WERI-Rb-1 (cell line): ENCODE results near the gene IP6K1.

Experiments used
- DNase-seq: peaks from one replicate; pipeline ENCODE4 v3.0.0-alpha.2; 2020
- H3K27ac ChIP-seq: fragments of 250-450 bp; sonication (Bioruptor Pico); 2 replicates; pipeline ENCODE4 v1.5.1; 2020; ENCODE audit warnings: mild to moderate bottlenecking, moderate library complexity
- H3K27me3 ChIP-seq: fragments of 250-450 bp; sonication (Bioruptor Pico); 2 replicates; pipeline ENCODE4 v1.5.1; 2021; ENCODE audit warnings: mild to moderate bottlenecking, low read depth, moderate library complexity; ENCODE audit not compliant: insufficient read depth, severe bottlenecking
- H3K36me3 ChIP-seq: fragments of 250-450 bp; sonication (Bioruptor Pico); 2 replicates; pipeline ENCODE4 v1.5.1; 2020; ENCODE audit warnings: mild to moderate bottlenecking, moderate library complexity
- H3K4me3 ChIP-seq: 2 replicates; pipeline ENCODE4 v1.5.1; 2011; ENCODE audit warnings: low read depth, mild to moderate bottlenecking, control low read depth, low read length
- H3K9me3 ChIP-seq: fragments of 250-450 bp; sonication (Bioruptor Pico); 2 replicates; pipeline ENCODE4 v1.5.1; 2021; ENCODE audit warnings: mild to moderate bottlenecking, moderate library complexity; ENCODE audit not compliant: severe bottlenecking
- TF ChIP-seq, protein P1 (sequence below): IDR thresholded peaks from 2 replicates; pipeline ENCODE4 v1.5.1; 2011; ENCODE audit warnings: low read depth, mild to moderate bottlenecking, control low read depth, inconsistent platforms, low read length

The IP6K1 gene

GRCh38 chr3:49732597-49732996 is 53.7 kb downstream of the IP6K1 start:
- H3K9me3 ChIP-seq = no peaks in the 10 kb centered on the region
- DNase-seq = no peak
- H3K4me3 ChIP-seq = no peak overlapping the region
- H3K27ac ChIP-seq = no peak overlapping the region
- TF ChIP-seq, protein P1, sequence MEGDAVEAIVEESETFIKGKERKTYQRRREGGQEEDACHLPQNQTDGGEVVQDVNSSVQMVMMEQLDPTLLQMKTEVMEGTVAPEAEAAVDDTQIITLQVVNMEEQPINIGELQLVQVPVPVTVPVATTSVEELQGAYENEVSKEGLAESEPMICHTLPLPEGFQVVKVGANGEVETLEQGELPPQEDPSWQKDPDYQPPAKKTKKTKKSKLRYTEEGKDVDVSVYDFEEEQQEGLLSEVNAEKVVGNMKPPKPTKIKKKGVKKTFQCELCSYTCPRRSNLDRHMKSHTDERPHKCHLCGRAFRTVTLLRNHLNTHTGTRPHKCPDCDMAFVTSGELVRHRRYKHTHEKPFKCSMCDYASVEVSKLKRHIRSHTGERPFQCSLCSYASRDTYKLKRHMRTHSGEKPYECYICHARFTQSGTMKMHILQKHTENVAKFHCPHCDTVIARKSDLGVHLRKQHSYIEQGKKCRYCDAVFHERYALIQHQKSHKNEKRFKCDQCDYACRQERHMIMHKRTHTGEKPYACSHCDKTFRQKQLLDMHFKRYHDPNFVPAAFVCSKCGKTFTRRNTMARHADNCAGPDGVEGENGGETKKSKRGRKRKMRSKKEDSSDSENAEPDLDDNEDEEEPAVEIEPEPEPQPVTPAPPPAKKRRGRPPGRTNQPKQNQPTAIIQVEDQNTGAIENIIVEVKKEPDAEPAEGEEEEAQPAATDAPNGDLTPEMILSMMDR = no peak
- no peaks in the 10 kb centered on the region for H3K27me3 ChIP-seq
- H3K36me3 ChIP-seq = peaks cover 72% of the 10 kb centered on the region

DNA sequence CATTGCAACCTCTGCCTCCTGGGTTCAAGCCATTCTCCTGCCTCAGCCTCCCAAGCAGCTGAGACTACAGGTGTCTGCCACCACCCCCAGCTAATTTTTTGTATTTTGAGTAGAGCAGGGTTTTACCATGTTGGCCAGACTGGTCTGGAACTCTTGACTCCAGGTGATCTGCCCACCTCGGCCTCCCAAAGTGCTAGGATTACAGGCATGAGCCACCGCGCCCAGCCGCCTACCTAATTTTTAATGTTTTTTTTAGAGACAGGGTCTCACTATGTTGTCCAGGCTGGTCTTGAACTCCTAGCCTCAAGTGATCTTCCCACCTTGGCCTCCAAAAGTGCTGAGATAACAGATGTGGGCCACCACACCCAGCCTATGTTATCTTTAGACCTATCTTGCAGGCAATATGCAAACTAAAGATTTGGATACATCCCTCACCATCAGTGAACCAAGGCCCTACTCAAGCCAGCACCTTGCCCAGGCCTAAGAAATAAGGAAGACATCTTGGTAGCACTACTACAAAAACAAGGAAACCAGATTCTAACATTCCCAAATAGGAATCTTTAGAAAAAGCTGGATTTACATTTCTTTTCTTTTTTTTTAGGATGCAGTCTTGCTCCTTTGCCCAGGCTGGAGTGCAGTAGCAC is 56.3 kb downstream of the IP6K1 start:
- Histone ChIP-seq H3K9me3 (no peaks in the 10 kb centered on the region), H3K27ac (no peak overlapping the region), H3K36me3 (peaks cover 72% of the 10 kb centered on the region), H3K4me3 (no peak overlapping the region), H3K27me3 (no peaks in the 10 kb centered on the region)
- no peak for DNase-seq
- TF ChIP-seq, protein P1 = no peak

DNA sequence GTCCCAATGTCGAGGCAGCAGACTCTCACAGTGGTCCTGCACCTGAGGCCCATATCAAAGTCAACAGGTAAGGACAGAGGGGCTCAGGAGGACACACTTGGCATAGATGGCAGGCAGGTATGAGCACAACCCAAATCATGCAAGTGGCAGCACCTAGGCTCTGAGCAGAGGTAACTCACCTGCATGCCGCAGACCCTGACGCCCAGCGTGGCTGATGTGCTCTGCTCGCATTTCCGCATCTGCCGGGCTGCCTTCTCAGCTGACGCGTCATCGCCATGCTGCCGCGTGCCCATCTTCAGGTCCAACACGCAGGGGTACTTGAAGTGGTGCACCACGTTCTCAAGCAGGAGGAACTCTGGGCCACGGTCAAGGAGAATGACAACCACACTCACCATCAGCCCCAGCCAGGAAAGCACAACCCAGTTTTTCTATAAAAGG is 58.4 kb downstream of the IP6K1 start:
- TF ChIP-seq, protein P1 = no peak
- peaks cover 57% of the 10 kb centered on the region for H3K36me3 ChIP-seq
- no peak for DNase-seq
- H3K4me3 ChIP-seq = no peak overlapping the region
- no peaks in the 10 kb centered on the region for H3K27me3 ChIP-seq
- H3K9me3 ChIP-seq = no peaks in the 10 kb centered on the region
- no peak overlapping the region for H3K27ac ChIP-seq

GRCh38 chr3:49727154-49727923 is 59.0 kb downstream of the IP6K1 start:
- Histone ChIP-seq H3K9me3 (no peaks in the 10 kb centered on the region), H3K4me3 (no peak overlapping the region), H3K27ac (no peak overlapping the region), H3K36me3 (peaks cover 57% of the 10 kb centered on the region), H3K27me3 (no peaks in the 10 kb centered on the region)
- DNase-seq = no peak
- TF ChIP-seq, protein P1 = no peak

GRCh38 chr3:49725906-49726681 is 60.2 kb downstream of the IP6K1 start:
- TF ChIP-seq, protein P1 = no peak
- no peak overlapping the region for H3K4me3 ChIP-seq
- H3K27ac ChIP-seq = no peak overlapping the region
- no peaks in the 10 kb centered on the region for H3K27me3 ChIP-seq
- H3K36me3 ChIP-seq = peaks cover 59% of the 10 kb centered on the region
- DNase-seq = no peak
- H3K9me3 ChIP-seq = no peaks in the 10 kb centered on the region
